ENCODE results near the gene SFRP4. TPM values are rescaled to one million over a fixed set of nuclear protein-coding genes. Genes with fewer than 3 reads are reported as not detected.

SFRP4 gene
- total RNA-seq, 1 donor from 2014 or later = 0.43 TPM

- no peak for DNase-seq (ENCODE audit: low spot score)
These were observed 7.9 kb upstream of the SFRP4 start for GRCh38 chr7:37924491-37925041.

GRCh38 chr7:37923996-37924395, 7.4 kb upstream of the SFRP4 start:
- no peak for DNase-seq (ENCODE audit: low spot score)

- DNase-seq (ENCODE audit: low spot score) = no peak
These were observed 5.3 kb upstream of the SFRP4 start for GRCh38 chr7:37921876-37922275.

- DNase-seq (ENCODE audit: low spot score) = no peak
These were observed 4.5 kb upstream of the SFRP4 start for GRCh38 chr7:37920849-37921805.

- peak; percentile 52 for DNase-seq (ENCODE audit: low spot score)
These were observed 3.8 kb upstream of the SFRP4 start, which contains the start of gene EPDR1 for GRCh38 chr7:37920305-37920848. TSS of gene EPDR1 (plus strand) at chr7:37920640. CDS start at chr7:37920940, 300 bp downstream.

GRCh38 chr7:37918526-37918925, 1.9 kb upstream of the SFRP4 start:
- no peak for DNase-seq (ENCODE audit: low spot score)

- DNase-seq (ENCODE audit: low spot score) = no peak
These were observed 472 bp downstream of the SFRP4 start for GRCh38 chr7:37916017-37916672.

GRCh38 chr7:37915438-37915837, 1.2 kb downstream of the SFRP4 start:
- DNase-seq (ENCODE audit: low spot score) = no peak

- DNase-seq (ENCODE audit: low spot score) = no peak
These were observed 3.9 kb downstream of the SFRP4 start for GRCh38 chr7:37912756-37913155.

- no peak for DNase-seq (ENCODE audit: low spot score)
These were observed 8.3 kb downstream of the SFRP4 start for GRCh38 chr7:37908221-37908788.

GRCh38 chr7:37901890-37902524, 14.6 kb downstream of the SFRP4 start:
- DNase-seq (ENCODE audit: low spot score) = no peak

- DNase-seq (ENCODE audit: low spot score) = no peak
These were observed 15.3 kb downstream of the SFRP4 start for GRCh38 chr7:37901236-37901827.

GRCh38 chr7:37899712-37900247, 16.8 kb downstream of the SFRP4 start:
- no peak for DNase-seq (ENCODE audit: low spot score)

- no peak for DNase-seq (ENCODE audit: low spot score)
These were observed 21.9 kb downstream of the SFRP4 start for GRCh38 chr7:37894671-37895070.

- DNase-seq (ENCODE audit: low spot score) = no peak
These were observed 23.3 kb downstream of the SFRP4 start for GRCh38 chr7:37893359-37893758.

GRCh38 chr7:37882086-37882485, 34.5 kb downstream of the SFRP4 start:
- no peak for DNase-seq (ENCODE audit: low spot score)

Data from mucosa of gallbladder (tissue), 1 donor.